Bone marrow (tissue), 2 donors: Measurements from ENCODE around the gene PLBD2.

Experiments
- DNase-seq, 2 donors: peaks; one replicate each; lab custom pipeline; 2025; lab: John Stamatoyannopoulos, UW

The PLBD2 gene

GRCh38 chr12:113369391-113369985, 11.1 kb downstream of the PLBD2 start:
- DNase-seq, result no peak

GRCh38 chr12:113370923-113371682, 12.7 kb downstream of the PLBD2 start:
- no peak for DNase-seq

- DNase-seq, result no peak
Measured at GRCh38 chr12:113371808-113372207, 13.4 kb downstream of the PLBD2 start.

GRCh38 chr12:113372371-113372770, 14.0 kb downstream of the PLBD2 start:
- DNase-seq, result no peak

- DNase-seq, result no peak
Measured at GRCh38 chr12:113373440-113373839, 15.1 kb downstream of the PLBD2 start.

GRCh38 chr12:113373969-113374368, 15.6 kb downstream of the PLBD2 start:
- DNase-seq, result no peak

GRCh38 chr12:113374823-113375428, 16.5 kb downstream of the PLBD2 start:
- no peak for DNase-seq

- DNase-seq, result no peak
Measured at GRCh38 chr12:113378291-113378690, 19.9 kb downstream of the PLBD2 start.

GRCh38 chr12:113381220-113381619, 22.8 kb downstream of the PLBD2 start:
- no peak for DNase-seq

GRCh38 chr12:113382206-113382605, 23.8 kb downstream of the PLBD2 start:
- DNase-seq, result no peak

GRCh38 chr12:113384778-113385177, 26.4 kb downstream of the PLBD2 start:
- no peak for DNase-seq

GRCh38 chr12:113385282-113385882, 27.0 kb downstream of the PLBD2 start:
- no peak for DNase-seq

- DNase-seq, result no peak
Measured at GRCh38 chr12:113386866-113387566, 28.6 kb downstream of the PLBD2 start.

- DNase-seq, result no peak
Measured at GRCh38 chr12:113387631-113388030, 29.2 kb downstream of the PLBD2 start.

- DNase-seq, result no peak
Measured at GRCh38 chr12:113388351-113388750, 30.0 kb downstream of the PLBD2 start.

GRCh38 chr12:113390064-113391043, 32.0 kb downstream of the PLBD2 start:
- DNase-seq, result no peak

GRCh38 chr12:113391145-113391544, 32.8 kb downstream of the PLBD2 start:
- DNase-seq, result no peak

GRCh38 chr12:113391650-113392337, 33.4 kb downstream of the PLBD2 start:
- no peak for DNase-seq

- DNase-seq, result no peak
Measured at GRCh38 chr12:113392520-113392919, 34.1 kb downstream of the PLBD2 start.

- no peak for DNase-seq
Measured at GRCh38 chr12:113392988-113393579, 34.7 kb downstream of the PLBD2 start.
